Retinal pigment epithelial cell (primary cell): ENCODE measurements around the gene MAPK1.
"Not testable (repeated sequence)": the region's sequence is repeated elsewhere in the genome, so short reads cannot be mapped to it uniquely, and the experiment has no call there.

Experiments
- DNase-seq: peaks from one replicate; pipeline ENCODE4 v3.0.0-alpha.2; 2010; ENCODE audit warnings: low read depth
- H3K4me3 ChIP-seq: 2 replicates; pipeline ENCODE4 v1.5.1; 2011; ENCODE audit warnings: mild to moderate bottlenecking, low read length, control low read depth, moderate library complexity
- CTCF ChIP-seq: conservative IDR thresholded peaks from 2 replicates; pipeline ENCODE4 v1.5.1; 2011; ENCODE audit warnings: low read depth, low read length, control low read depth, inconsistent platforms

The MAPK1 gene

DNA sequence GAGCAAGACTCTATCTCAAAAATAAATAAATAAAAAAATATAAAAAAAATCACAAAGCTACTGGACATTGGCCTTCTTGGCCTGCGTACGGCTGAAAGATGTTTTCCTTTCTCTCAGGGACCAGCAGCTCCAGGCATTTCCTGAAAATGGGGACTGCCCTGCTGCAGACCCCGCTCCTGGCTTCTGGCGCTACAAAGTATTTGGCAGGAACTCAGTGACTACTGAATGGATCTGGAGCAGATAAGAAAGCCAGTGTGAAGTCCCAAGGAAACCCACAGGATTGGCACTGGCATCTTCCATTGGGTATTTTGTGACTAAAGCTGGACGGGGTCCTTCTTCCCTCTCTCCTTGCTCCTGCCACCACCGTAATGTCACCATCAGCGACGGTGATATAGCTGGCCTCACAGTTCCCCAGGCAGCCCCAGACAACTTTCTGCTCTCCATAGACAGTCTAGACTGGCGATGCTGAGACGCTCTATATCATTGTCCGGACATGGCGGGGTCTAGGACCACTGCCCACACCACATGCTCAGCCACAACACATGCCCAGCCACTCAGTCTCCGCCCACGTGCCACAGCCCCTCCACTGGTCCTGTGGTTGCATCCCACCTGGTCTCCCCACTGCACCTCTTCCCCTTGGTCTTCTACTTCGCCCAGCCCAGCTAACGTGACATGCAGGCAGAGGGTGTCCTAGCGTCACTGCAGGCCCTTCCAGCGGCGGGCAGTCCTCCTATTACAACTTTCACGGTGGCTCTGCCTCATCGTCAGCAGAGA lies 109.2 kb downstream of the MAPK1 start:
- DNase-seq, result no peak
- no peak overlapping the region for H3K4me3 ChIP-seq
- no peak for TF ChIP-seq CTCF

GRCh38 chr22:21755851-21756284 lies 111.6 kb downstream of the MAPK1 start:
- no peak for DNase-seq
- TF ChIP-seq CTCF, result no peak
- no peak overlapping the region for H3K4me3 ChIP-seq

GRCh38 chr22:21754523-21754922 lies 112.9 kb downstream of the MAPK1 start:
- no peak for TF ChIP-seq CTCF
- DNase-seq, result no peak
- H3K4me3 ChIP-seq, result peak overlapping the region; percentile 21

DNA sequence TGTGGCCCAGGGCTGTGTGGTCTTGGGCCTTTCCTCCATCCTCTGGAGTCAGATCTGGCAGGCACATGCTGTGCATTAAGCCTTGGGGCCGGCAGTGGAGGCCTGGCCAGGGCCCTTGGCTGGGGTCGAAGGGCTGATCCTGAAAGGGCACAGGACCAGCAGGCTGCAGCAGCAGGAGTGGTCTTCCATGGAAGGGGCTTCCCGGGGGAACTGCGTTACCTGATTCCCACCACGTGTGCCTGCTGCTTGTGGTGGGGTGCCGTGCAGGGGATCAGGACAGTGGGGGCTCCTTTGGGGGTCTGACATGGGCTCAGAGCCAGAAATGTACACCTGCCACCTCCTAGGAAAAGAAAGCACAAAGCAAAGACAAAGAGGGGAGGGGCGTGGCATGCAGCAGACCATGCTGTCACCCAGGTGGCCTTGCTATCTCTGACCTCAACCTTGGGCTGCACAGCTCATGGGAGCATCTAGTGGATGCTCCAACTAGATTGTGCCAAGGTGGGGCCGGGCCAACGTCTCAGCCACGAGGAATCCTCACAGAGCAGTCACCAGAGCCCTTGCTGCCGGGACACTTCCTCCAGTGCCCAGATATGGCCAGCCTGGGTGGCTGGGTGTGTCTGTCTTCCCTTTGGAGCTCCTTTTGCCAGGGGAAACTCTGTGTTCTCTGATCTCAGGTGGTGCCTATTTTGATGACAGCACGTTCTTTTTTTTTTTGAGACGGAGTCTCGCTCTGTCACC lies 113.9 kb downstream of the MAPK1 start:
- no peak for TF ChIP-seq CTCF
- no peak overlapping the region for H3K4me3 ChIP-seq
- no peak for DNase-seq

- TF ChIP-seq CTCF, result no peak
- H3K4me3 ChIP-seq, result no peak overlapping the region
- DNase-seq, result no peak
These were observed 115.2 kb downstream of the MAPK1 start for GRCh38 chr22:21752276-21752675.

- no peak for TF ChIP-seq CTCF
- no peak for DNase-seq
- H3K4me3 ChIP-seq, result no peak overlapping the region
These were observed 121.5 kb downstream of the MAPK1 start for GRCh38 chr22:21745948-21746347.

- DNase-seq, H3K4me3 ChIP-seq: not testable (repeated sequence)
These were observed 122.5 kb downstream of the MAPK1 start for GRCh38 chr22:21744917-21745316.
